ENCODE measurements around the gene FAM24A. TPM values are rescaled to one million over a fixed set of nuclear protein-coding genes. Genes with fewer than 3 reads are reported as not detected.

Gene FAM24A
- total RNA-seq, 1 donor from 2014 or later: not detected

DNA sequence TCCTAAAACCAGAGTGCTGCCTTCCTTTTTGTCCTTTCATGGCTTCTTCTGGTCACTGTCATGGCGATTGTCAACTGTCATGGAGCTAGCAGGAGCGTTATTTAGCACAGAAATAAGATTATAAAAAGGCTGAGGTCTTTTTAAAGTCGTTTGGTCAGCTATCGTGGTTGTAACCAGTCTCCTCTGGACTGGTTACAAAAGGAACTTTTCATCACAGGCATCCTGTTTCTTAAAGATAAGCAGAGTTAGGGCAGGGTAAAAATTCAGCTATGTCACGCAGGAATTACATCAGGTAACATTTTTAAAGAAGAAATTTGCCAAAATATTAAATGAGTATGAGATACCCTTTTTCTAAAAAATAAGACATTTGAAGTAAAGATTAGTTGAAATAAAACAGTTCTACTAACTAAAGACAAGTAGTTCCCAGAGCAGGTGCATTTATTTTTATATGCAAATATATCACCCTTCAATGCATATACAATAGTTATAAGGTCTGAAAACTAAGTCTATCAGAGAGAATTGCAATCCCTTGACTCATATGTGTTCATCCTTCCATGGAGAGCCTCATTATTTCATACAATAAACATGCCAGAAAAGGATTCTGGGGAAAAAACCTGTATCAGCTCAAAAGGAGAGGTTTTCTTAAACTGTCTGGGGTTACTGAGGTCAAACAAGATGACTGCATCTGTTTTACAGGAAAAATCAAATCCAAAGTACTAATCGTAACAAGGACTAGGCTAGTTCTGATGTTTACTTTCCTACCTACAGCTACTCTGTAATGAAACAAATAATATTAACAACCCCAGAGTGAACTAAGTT lies 20.9 kb downstream of the FAM24A start:
- DNase-seq: no peak

DNA sequence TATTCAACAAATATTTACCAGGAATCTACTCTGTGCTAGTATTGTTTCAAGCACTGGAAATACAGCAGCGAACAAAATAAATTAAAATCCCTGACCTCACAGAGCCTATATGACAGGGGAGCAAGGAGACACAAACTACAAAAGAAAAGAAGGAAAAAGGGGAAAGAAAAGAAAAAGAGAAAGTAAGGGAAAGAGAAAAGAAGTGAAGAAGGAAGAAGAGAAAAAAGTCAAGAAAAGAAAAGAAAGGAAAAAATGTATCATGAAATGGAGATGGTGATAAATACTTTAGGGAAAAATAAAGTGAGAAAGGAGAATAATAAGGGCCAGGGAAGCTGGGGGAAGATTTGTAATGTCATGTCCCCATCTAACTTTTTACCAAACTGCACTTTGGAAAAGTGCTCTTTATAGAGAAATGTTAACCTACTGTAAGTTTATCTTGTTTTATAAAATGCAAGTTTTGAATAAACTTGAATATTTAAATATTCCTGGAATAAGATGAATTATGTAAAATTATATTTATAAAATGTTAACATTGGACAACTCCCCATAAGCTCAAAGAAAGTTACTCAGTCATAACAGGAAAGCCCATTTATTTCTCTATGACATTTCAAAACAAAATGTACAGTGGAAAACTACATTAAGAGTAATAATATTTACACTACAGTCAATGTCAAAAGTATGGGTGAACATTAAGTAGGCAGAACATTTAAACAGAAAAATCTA lies 28.9 kb downstream of the FAM24A start:
- no peak for DNase-seq

DNA sequence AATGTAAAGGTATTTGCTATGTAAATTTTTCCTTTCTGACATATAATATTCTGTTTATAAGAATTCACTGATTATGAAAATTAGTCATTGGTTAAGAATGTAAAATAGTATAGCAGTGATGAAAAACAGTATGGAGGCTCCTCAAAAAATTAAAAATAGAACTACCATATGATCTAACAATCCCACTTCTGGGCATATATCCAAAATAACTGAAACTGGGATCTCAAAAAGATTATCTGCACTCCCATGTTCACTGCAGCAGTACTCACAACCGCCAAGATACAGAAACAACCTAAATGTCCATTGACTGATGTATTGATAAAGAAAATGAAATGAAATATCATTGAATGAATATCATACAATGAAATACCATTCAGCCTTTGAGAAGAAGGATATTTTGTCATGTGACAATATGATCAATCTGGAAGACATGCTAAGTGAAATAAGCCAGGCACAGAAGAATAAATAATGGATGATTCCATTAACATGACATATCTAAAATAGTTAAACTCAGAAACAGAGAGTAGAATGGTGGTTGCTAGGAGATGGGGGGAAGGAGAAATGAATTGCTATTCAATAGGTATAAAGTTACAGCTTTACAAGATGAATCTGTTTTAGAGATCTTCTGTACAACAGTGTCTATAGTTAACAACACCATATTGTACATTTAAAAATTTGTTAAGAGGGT lies 29.6 kb downstream of the FAM24A start:
- peak; percentile 12 for DNase-seq

DNA sequence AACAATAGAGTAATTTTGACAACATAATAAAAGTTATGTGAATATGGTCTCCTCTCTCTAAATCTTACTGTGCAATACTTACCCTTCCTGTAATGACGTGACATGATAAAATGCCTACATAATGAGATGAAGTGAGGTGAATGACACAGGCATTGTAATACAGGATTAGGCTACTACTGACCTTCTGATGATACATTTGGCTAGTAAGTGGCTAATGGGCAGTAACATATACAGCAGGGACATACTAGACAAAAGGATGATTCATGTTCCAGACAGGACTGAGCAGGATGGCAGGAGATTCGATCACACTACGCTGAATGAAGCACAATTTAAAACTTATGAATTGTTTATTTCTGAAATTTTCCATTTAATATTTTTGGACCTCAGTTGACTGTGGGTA lies 38.9 kb downstream of the FAM24A start:
- DNase-seq: no peak

DNA sequence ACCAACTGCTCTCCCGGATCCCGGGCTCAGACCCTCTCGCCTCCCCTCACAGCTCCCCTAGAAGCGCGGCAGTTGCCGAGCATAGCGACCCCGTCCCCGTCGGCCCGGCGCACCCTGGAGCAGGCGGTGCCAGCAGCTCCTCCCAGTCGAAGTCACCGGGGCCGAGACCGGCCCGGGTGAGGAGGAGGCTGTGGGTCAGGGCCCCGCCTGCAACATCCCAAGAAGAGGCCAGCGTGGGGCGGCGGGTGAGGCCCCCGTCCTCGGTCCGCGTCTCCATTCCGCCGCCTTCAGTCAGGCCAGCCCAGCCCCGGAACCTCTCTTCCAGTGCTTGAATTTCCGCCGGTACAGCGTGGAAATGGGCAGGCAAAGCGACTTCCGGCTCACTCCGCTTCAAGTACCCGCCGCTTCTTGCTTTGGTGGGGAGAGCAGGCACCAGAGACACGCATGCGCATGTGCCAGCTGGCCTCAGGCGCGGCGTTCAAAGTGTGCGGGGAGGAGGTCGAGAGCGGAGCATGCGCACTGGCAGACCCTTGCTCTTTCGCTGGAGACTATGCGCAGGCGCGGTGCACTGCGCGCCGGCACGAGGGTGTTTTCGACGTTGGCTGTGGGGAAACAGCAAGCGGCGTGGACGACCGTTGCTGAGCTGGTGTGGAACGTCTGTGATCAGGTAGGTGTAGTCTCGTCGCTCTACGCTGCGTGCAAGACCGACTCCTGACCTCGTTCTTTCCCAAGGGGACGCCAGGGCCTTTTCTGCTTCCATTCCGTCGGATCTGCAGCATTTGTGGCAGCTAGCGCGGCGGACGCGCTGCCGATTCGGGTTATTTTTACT lies 43.7 kb downstream of the FAM24A start, which contains the start of gene C10orf88:
Gene C10orf88 (minus strand): TSS at position 326 of the 829 bp plus-strand sequence. CDS start 49 bp downstream, at position 277.
- peak; percentile 99 for DNase-seq

DNA sequence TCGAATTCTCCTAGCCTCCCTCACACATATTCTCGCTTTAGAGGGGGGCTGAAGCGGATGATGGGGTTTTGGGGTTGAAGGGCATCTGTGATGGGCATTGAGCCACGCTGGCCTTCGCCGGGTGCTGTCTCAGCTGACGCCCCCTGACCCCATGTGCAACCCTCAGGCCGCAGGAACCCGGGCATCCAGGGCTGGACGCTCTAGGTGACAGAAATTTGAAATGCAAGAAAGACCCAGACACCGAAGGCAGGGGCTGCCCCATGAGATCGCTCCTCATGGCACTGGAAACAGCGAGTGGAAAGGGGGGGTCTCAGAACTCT lies 44.3 kb downstream of the FAM24A start:
- DNase-seq: no peak

DNA sequence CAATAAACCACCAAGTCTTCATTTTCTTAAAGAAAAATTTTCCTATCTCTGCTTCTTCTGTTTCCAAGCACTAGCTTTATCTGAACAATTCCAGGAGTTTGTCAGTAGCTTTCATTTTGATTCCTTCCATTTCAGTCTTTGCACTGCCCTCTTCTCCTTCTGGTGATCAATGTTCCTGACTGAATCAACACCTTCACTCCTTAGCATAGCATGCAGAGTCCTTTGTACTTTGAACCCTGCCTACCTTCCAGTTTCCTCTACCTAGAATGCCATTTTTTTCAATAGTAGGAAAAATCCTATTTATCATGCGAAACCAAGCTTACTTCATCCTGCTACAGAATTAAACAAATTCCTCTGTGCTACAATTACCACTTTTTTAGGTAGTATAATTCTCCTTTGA lies 45.5 kb downstream of the FAM24A start:
- DNase-seq: no peak

DNA sequence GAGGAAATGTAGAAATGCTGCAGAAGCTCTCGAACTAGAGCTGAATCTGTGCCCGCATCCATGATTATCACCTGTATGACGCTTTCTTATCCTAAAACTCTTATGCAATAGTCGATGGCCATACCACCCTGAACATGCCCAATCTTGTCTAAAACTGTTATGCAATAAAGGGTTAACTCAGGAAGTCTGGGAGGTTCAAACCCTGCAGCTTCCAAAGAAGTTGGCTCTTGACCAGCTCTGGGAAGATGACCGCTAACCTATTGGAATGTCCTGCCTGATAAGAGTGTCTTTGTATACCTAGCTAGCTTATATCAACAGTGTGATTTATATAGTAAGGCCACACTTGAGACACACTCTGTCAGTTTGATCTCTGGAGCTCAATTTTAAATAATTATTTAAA lies 47.1 kb downstream of the FAM24A start:
- DNase-seq: no peak

DNA sequence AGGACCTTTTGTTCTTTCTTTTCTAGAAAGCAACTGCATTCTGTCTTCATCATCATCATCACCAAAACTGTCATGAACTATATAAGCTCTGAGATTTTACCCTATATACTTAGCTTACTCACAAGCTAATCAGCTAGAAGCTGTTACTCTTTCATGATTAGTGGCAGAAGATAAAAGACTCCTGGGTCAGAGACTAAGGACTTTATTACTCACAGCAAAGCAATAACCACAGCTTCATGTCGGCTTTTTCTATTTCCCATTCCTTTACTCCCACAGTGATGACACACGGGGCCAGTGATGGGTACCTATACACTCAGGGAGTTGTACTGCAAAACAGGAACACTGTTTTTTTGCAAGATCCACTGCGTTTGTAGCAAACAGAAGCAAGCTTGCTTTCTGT lies 52.0 kb downstream of the FAM24A start:
- no peak for DNase-seq

Other genes starting within 250 kb of the FAM24A start
- gene C10orf120, start 210.8 kb upstream of the FAM24A start, total RNA-seq: not detected
- gene CUZD1, start 64.8 kb upstream of the FAM24A start, total RNA-seq: 0.31 TPM
- gene FAM24B, start 31.0 kb upstream of the FAM24A start, total RNA-seq: 7.5 TPM
- gene C10orf88, start 43.6 kb downstream of the FAM24A start, total RNA-seq: 9.7 TPM
- gene PSTK, start 69.8 kb downstream of the FAM24A start, total RNA-seq: 3.0 TPM
- gene IKZF5, start 98.2 kb downstream of the FAM24A start, total RNA-seq: 10.6 TPM
- gene ACADSB, start 98.4 kb downstream of the FAM24A start, total RNA-seq: 24.7 TPM
- gene HMX3, start 225.4 kb downstream of the FAM24A start, total RNA-seq: not detected
- not detected for gene HMX2, start 237.5 kb downstream of the FAM24A start, total RNA-seq
- gene BUB3, start 243.8 kb downstream of the FAM24A start, total RNA-seq: 94.6 TPM